Lung microvascular endothelial cell (primary cell): Measurements from ENCODE around the gene SRGAP1. TPM values are rescaled to one million over a fixed set of nuclear protein-coding genes. Genes with fewer than 3 reads are reported as not detected.
"Not testable (repeated sequence)": the region's sequence is repeated elsewhere in the genome, so short reads cannot be mapped to it uniquely, and the experiment has no call there.

Experiments used
- DNase-seq, 2 donors: peaks; one replicate each; pipeline versions ENCODE4 v3.0.0 to v3.0.0-alpha.2; 2010; ENCODE audit warnings: low read depth in 2 of 2
- total RNA-seq: library from RNA; depleted of rRNA; stranded (reverse); fragments of >200 nt; gene quantifications from 2 replicates; pipeline ENCODE4 v1.2.1, GENCODE V29; 2014

Gene SRGAP1
- total RNA-seq, 1 donor from 2014 or later: 2.2 TPM

GRCh38 chr12:64004641-64005040 lies 160.1 kb downstream of the SRGAP1 start:
- no peak for DNase-seq

GRCh38 chr12:64006211-64006825 lies 161.8 kb downstream of the SRGAP1 start:
- no peak for DNase-seq

GRCh38 chr12:64007853-64008252 lies 163.4 kb downstream of the SRGAP1 start:
- no peak for DNase-seq

- no peak for DNase-seq
Measured at GRCh38 chr12:64008596-64008995, 164.1 kb downstream of the SRGAP1 start.

GRCh38 chr12:64009321-64010068 lies 165.0 kb downstream of the SRGAP1 start:
- no peak for DNase-seq

GRCh38 chr12:64010069-64010686 lies 165.7 kb downstream of the SRGAP1 start:
- DNase-seq: peak in 1 of 2 donors; percentile 34

GRCh38 chr12:64016521-64016920 lies 172.0 kb downstream of the SRGAP1 start:
- DNase-seq: no peak

GRCh38 chr12:64018116-64018515 lies 173.6 kb downstream of the SRGAP1 start:
- not testable (repeated sequence) for DNase-seq

GRCh38 chr12:64018524-64018923 lies 174.0 kb downstream of the SRGAP1 start:
- no peak for DNase-seq

- no peak for DNase-seq
Measured at GRCh38 chr12:64019101-64019500, 174.6 kb downstream of the SRGAP1 start.

GRCh38 chr12:64019654-64020053 lies 175.2 kb downstream of the SRGAP1 start:
- no peak for DNase-seq

GRCh38 chr12:64025174-64025958 lies 180.9 kb downstream of the SRGAP1 start:
- DNase-seq: no peak

GRCh38 chr12:64027311-64027710 lies 182.8 kb downstream of the SRGAP1 start:
- DNase-seq: no peak

- no peak for DNase-seq
Measured at GRCh38 chr12:64028541-64028940, 184.0 kb downstream of the SRGAP1 start.

- no peak for DNase-seq
Measured at GRCh38 chr12:64029013-64029857, 184.7 kb downstream of the SRGAP1 start.

GRCh38 chr12:64030155-64030554 lies 185.7 kb downstream of the SRGAP1 start:
- no peak for DNase-seq

- not testable (repeated sequence) for DNase-seq
Measured at GRCh38 chr12:64034056-64034455, 189.6 kb downstream of the SRGAP1 start.

GRCh38 chr12:64034901-64035576 lies 190.5 kb downstream of the SRGAP1 start:
- DNase-seq: no peak

GRCh38 chr12:64036414-64036813 lies 191.9 kb downstream of the SRGAP1 start:
- DNase-seq: no peak

GRCh38 chr12:64039281-64039871 lies 194.9 kb downstream of the SRGAP1 start:
- DNase-seq: peak; percentile 64 to 65
